ENCODE data around the gene CHTF18. TPM values are rescaled to one million over a fixed set of nuclear protein-coding genes. Genes with fewer than 3 reads are reported as not detected.

The CHTF18 gene
- 50.9 TPM for polyA plus RNA-seq (2013, experiment 1 of 2)
- 47.4 TPM for polyA plus RNA-seq (2013, experiment 2 of 2)

DNA sequence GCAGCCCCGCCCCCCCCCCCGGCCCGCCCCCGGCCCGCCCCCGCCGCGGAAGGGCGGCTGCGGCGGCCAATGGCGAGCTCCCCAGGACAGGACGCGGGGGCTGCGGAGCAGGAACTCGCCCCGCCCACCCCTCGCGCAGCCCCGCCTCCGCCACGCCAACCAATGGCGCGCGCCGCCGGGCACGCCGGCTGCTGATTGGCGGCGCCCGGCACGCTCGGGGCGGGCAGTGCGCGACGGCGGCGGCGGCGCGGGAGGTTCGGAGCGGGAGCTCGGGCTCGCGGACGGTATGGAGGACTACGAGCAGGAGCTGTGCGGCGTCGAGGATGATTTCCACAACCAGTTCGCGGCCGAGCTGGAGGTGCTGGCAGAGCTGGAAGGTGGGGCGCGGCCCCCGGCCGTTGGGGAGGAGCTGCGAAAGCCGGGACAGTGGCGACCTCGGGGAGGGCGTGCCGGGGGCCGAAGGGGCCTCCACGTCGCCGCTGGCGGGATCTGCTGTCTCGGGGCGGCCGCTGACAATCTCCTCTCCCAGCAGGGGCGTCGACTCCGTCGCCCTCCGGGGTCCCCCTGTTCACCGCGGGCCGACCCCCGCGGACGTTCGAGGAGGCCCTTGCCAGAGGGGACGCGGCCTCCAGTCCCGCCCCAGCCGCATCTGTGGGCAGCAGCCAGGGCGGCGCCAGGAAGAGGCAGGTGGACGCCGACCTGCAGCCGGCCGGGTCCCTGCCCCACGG is at the start of gene CHTF18:
Gene CHTF18, plus strand, starts transcription at position 222 of the 728 bp plus-strand sequence. Its CDS starts 65 bp downstream, at position 287.
- WGBS (ENCODE audit: extremely low coverage, insufficient coverage, low lambda C conversion rate) = no CpG with 5 or more reads among the region's 97 CpGs
- H3K4me2 ChIP-seq (ENCODE audit: low read length) = peak within 1 kb of the TSS; percentile 60
- no peak within 1 kb of the TSS for H4K8ac ChIP-seq (ENCODE audit: low read depth, low read length)
- peak within 1 kb of the TSS; percentile 97 for H3K9ac ChIP-seq (ENCODE audit: low read length)
- no peak within 1 kb of the TSS for H2BK120ac ChIP-seq (ENCODE audit: low read depth, low read length)
- no peak within 1 kb of the TSS for H3K27ac ChIP-seq (ENCODE audit: low read depth, low read length)
- H3K79me1 ChIP-seq (ENCODE audit: low read length) = peaks cover 12% of the 10 kb centered on the region
- peak within 1 kb of the TSS; percentile 63 for H2BK5ac ChIP-seq (ENCODE audit: low read length)
- H4K5ac ChIP-seq (ENCODE audit: low read length) = no peak within 1 kb of the TSS
- no peak within 1 kb of the TSS for H3K18ac ChIP-seq (ENCODE audit: low read length)
- no peaks in the 10 kb centered on the region for H3K4me1 ChIP-seq (ENCODE audit: control insufficient read depth, low read depth, low read length)
- peak within 1 kb of the TSS; percentile 93 for H3K4me3 ChIP-seq (ENCODE audit: low read length)
- no peaks in the 10 kb centered on the region for H3K27me3 ChIP-seq (ENCODE audit: insufficient read depth, low read length, poor library complexity)
- peaks cover 9% of the 10 kb centered on the region for H3K36me3 ChIP-seq (ENCODE audit: control insufficient read depth, insufficient read depth, low read length)
- H2AK5ac ChIP-seq (ENCODE audit: low read length) = no peak within 1 kb of the TSS
- no peak within 1 kb of the TSS for H3K4ac ChIP-seq (ENCODE audit: low read depth, low read length)
- H3K56ac ChIP-seq (ENCODE audit: low read length) = peak within 1 kb of the TSS; percentile 98
- no peak within 1 kb of the TSS for H2BK15ac ChIP-seq (replicated peaks; ENCODE audit: low read depth)
- H3K23ac ChIP-seq (ENCODE audit: low read length) = no peak within 1 kb of the TSS
- H3K79me2 ChIP-seq (ENCODE audit: control insufficient read depth, insufficient read depth, low read length) = peaks cover 13% of the 10 kb centered on the region
- peak; percentile 95 for DNase-seq

DNA sequence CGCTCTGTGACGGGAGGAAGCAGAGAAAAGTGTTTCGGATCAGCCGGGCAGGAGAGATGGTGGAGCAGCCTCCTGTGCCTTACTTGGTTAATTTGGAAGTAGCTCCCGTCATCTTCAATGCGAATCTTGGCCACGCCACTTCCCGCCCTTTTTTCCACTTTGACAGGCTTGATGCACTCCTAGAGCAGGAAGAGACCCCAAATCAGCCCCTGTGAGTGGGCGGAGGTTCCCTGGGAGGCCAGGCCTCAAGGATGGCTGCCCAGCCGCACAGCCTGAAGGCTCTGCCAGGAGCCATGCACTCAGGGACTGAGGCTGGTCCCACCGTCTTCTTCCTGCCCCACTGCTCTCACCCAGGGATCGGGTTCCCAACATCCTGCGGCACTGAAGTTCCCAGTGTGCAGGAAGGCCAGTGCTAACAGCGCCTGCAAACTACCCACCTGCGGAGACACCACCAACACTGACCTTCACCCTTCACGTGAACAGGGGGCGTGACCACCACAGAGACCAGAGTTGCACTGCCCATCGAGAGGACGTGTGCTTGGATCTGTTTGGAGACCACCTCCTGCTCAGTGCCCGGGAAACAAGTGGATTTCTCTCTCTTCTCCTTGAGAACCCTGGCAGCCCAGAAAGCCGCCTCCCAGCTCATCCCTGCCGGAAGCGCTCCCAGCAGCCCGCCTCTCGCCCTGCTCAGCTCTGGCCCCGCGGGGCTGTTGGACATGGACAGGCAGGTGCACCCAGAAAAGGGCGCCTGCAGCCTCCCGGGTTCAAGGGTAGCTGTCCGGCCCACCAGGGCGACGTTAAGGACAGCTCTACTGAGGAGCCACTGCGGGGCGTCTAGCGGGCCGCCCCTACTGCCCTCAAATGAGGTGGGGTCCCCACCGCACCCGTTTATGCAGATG is 48.6 kb upstream of the CHTF18 start:
- Histone ChIP-seq H2BK5ac (ENCODE audit: low read length) (no peak overlapping the region), H2AK5ac (ENCODE audit: low read length) (no peak overlapping the region), H3K56ac (ENCODE audit: low read length) (peak overlapping the region; percentile 81), H2BK15ac (replicated peaks; ENCODE audit: low read depth) (no peak overlapping the region), H4K5ac (ENCODE audit: low read length) (no peak overlapping the region), H3K23ac (ENCODE audit: low read length) (peak overlapping the region; percentile 29), H3K27me3 (ENCODE audit: insufficient read depth, low read length, poor library complexity) (no peaks in the 10 kb centered on the region), H4K8ac (ENCODE audit: low read depth, low read length) (no peak overlapping the region), H3K27ac (ENCODE audit: low read depth, low read length) (no peak overlapping the region), H3K4me2 (ENCODE audit: low read length) (peak overlapping the region; percentile 34), H3K18ac (ENCODE audit: low read length) (no peak overlapping the region), H3K4ac (ENCODE audit: low read depth, low read length) (no peak overlapping the region), H3K79me1 (ENCODE audit: low read length) (no peaks in the 10 kb centered on the region), H3K9ac (ENCODE audit: low read length) (peak overlapping the region; percentile 86), H3K79me2 (ENCODE audit: control insufficient read depth, insufficient read depth, low read length) (no peaks in the 10 kb centered on the region), H3K4me1 (ENCODE audit: control insufficient read depth, low read depth, low read length) (no peaks in the 10 kb centered on the region), H2BK120ac (ENCODE audit: low read depth, low read length) (no peak overlapping the region), H3K4me3 (ENCODE audit: low read length) (peak overlapping the region; percentile 64), H3K36me3 (ENCODE audit: control insufficient read depth, insufficient read depth, low read length) (no peaks in the 10 kb centered on the region)
- no peak for DNase-seq
- WGBS (ENCODE audit: extremely low coverage, insufficient coverage, low lambda C conversion rate) = no CpG with 5 or more reads among the region's 38 CpGs

DNA sequence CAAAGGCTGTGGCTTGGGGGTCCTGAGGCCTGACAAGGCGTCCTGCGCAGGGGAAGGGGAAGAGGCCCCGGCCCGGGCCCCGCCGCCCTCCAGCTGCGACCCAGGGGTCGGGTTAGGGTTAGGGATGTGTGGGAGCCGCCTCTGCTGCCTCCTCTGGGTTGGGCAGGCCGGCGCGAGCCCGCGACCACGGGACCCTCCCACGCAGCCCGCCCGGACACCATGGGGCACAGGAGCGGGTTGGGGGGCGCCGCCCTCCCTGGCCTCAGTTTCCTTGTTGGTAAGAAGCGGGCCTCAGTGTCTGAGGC is 48.0 kb upstream of the CHTF18 start:
- Histone ChIP-seq H2BK5ac (ENCODE audit: low read length) (no peak overlapping the region), H3K18ac (ENCODE audit: low read length) (peak overlapping the region; percentile 85), H4K8ac (ENCODE audit: low read depth, low read length) (no peak overlapping the region), H3K56ac (ENCODE audit: low read length) (peak overlapping the region; percentile 81), H3K27me3 (ENCODE audit: insufficient read depth, low read length, poor library complexity) (no peaks in the 10 kb centered on the region), H3K4me3 (ENCODE audit: low read length) (peak overlapping the region; percentile 64), H3K9ac (ENCODE audit: low read length) (peak overlapping the region; percentile 86), H2BK120ac (ENCODE audit: low read depth, low read length) (no peak overlapping the region), H2AK5ac (ENCODE audit: low read length) (no peak overlapping the region), H3K4me2 (ENCODE audit: low read length) (peak overlapping the region; percentile 34), H3K4me1 (ENCODE audit: control insufficient read depth, low read depth, low read length) (no peaks in the 10 kb centered on the region), H3K4ac (ENCODE audit: low read depth, low read length) (peak overlapping the region; percentile 88), H3K36me3 (ENCODE audit: control insufficient read depth, insufficient read depth, low read length) (no peaks in the 10 kb centered on the region), H2BK15ac (replicated peaks; ENCODE audit: low read depth) (no peak overlapping the region), H3K27ac (ENCODE audit: low read depth, low read length) (no peak overlapping the region), H3K23ac (ENCODE audit: low read length) (no peak overlapping the region), H3K79me1 (ENCODE audit: low read length) (no peaks in the 10 kb centered on the region), H3K79me2 (ENCODE audit: control insufficient read depth, insufficient read depth, low read length) (no peaks in the 10 kb centered on the region), H4K5ac (ENCODE audit: low read length) (no peak overlapping the region)
- no CpG with 5 or more reads among the region's 22 CpGs for WGBS (ENCODE audit: extremely low coverage, insufficient coverage, low lambda C conversion rate)
- no peak for DNase-seq

DNA sequence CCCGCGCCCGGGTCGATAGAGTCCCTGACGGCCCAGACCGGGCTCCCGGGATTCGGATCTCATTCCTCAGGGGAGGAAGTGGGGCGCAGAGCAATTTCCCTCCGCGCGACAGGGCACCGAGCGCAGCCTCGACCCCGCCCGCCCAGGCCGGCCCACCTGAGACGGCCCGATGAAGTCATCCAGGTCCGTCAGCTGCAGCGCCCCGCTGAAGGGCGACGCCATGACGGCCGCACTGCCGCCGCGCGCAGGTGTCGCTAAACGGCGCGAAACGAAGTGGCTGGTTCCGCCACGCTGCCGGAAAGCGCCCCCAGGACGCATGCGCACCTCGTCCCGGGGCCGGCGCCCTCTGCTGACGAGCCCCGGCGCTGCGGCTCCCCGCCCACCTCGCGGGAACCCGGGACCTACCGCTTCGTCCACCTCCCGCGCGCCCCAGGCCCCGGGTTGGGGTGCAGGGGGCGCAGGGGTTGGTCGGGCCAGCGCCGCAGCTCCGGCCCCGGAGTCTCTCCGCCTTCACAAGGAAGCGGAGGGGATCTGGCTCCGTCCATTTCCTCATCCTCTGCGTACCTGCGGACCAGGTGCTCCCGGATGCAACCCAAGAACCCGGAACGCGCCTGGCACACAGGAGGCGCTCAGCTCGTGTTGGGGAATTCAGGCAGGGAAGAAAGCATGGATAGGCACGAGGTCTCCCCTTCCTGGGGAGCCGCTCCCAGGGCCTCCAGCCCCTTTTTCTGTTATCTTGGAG is 47.5 kb upstream of the CHTF18 start, which contains the start of gene CIAO3:
Gene CIAO3, minus strand, starts transcription at position 234 of the 742 bp plus-strand sequence. Its CDS starts 12 bp downstream, at position 222.
- no peak within 1 kb of the TSS for H2BK5ac ChIP-seq (ENCODE audit: low read length)
- H3K4ac ChIP-seq (ENCODE audit: low read depth, low read length) = peak within 1 kb of the TSS; percentile 96
- no peak within 1 kb of the TSS for H2BK15ac ChIP-seq (replicated peaks; ENCODE audit: low read depth)
- H3K4me2 ChIP-seq (ENCODE audit: low read length) = peak within 1 kb of the TSS; percentile 75
- no peaks in the 10 kb centered on the region for H3K4me1 ChIP-seq (ENCODE audit: control insufficient read depth, low read depth, low read length)
- peak within 1 kb of the TSS; percentile 29 for H3K23ac ChIP-seq (ENCODE audit: low read length)
- peak; percentile 95 for DNase-seq
- peak within 1 kb of the TSS; percentile 64 for H3K4me3 ChIP-seq (ENCODE audit: low read length)
- H4K8ac ChIP-seq (ENCODE audit: low read depth, low read length) = no peak within 1 kb of the TSS
- no peak within 1 kb of the TSS for H2BK120ac ChIP-seq (ENCODE audit: low read depth, low read length)
- H3K79me2 ChIP-seq (ENCODE audit: control insufficient read depth, insufficient read depth, low read length) = no peaks in the 10 kb centered on the region
- H2AK5ac ChIP-seq (ENCODE audit: low read length) = no peak within 1 kb of the TSS
- H3K9ac ChIP-seq (ENCODE audit: low read length) = peak within 1 kb of the TSS; percentile 88
- H3K27ac ChIP-seq (ENCODE audit: low read depth, low read length) = no peak within 1 kb of the TSS
- H3K79me1 ChIP-seq (ENCODE audit: low read length) = no peaks in the 10 kb centered on the region
- H4K5ac ChIP-seq (ENCODE audit: low read length) = no peak within 1 kb of the TSS
- H3K56ac ChIP-seq (ENCODE audit: low read length) = peak within 1 kb of the TSS; percentile 92
- H3K27me3 ChIP-seq (ENCODE audit: insufficient read depth, low read length, poor library complexity) = no peaks in the 10 kb centered on the region
- H3K36me3 ChIP-seq (ENCODE audit: control insufficient read depth, insufficient read depth, low read length) = no peaks in the 10 kb centered on the region
- WGBS (ENCODE audit: extremely low coverage, insufficient coverage, low lambda C conversion rate) = no CpG with 5 or more reads among the region's 79 CpGs
- H3K18ac ChIP-seq (ENCODE audit: low read length) = peak within 1 kb of the TSS; percentile 85

DNA sequence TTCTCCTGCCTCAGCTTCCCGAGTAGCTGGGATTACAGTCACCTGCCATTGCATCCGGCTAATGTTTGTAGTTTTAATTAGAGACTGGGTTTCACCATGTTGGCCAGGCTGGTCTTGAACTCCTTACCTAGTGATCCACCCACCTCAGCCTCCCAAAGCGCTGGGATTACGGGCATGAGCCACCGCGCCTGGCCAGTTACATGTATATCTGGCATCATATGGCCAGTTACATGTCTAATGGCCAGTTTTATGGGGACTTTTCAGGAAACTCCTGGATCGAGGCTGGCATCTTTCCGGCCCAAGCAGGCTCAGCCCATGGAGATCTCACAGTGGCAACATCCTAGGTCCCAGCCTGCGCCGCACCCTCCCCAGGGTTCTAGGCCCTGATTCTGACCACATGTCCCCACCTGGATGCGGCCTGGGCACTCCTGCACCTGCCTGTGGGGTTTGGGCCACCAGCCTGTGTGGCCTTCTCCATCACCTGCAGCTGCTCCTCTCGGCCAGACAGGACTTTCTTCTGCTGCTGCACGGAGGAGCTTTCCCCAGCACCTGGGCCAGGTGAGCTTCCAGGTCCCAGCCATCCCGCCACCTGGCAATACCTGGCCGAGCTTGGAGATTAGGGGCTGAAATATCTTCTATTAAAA is 46.3 kb upstream of the CHTF18 start:
- no peak overlapping the region for H3K4ac ChIP-seq (ENCODE audit: low read depth, low read length)
- no peak overlapping the region for H2BK5ac ChIP-seq (ENCODE audit: low read length)
- no peak overlapping the region for H3K23ac ChIP-seq (ENCODE audit: low read length)
- H3K9ac ChIP-seq (ENCODE audit: low read length) = no peak overlapping the region
- H4K8ac ChIP-seq (ENCODE audit: low read depth, low read length) = no peak overlapping the region
- no peak overlapping the region for H3K4me3 ChIP-seq (ENCODE audit: low read length)
- H4K5ac ChIP-seq (ENCODE audit: low read length) = no peak overlapping the region
- H3K18ac ChIP-seq (ENCODE audit: low read length) = no peak overlapping the region
- H3K4me1 ChIP-seq (ENCODE audit: control insufficient read depth, low read depth, low read length) = no peaks in the 10 kb centered on the region
- no peak overlapping the region for H2BK120ac ChIP-seq (ENCODE audit: low read depth, low read length)
- no peak overlapping the region for H3K4me2 ChIP-seq (ENCODE audit: low read length)
- H2AK5ac ChIP-seq (ENCODE audit: low read length) = no peak overlapping the region
- H3K79me1 ChIP-seq (ENCODE audit: low read length) = no peaks in the 10 kb centered on the region
- H3K36me3 ChIP-seq (ENCODE audit: control insufficient read depth, insufficient read depth, low read length) = no peaks in the 10 kb centered on the region
- no peak for DNase-seq
- no peak overlapping the region for H2BK15ac ChIP-seq (replicated peaks; ENCODE audit: low read depth)
- no peak overlapping the region for H3K56ac ChIP-seq (ENCODE audit: low read length)
- no peak overlapping the region for H3K27ac ChIP-seq (ENCODE audit: low read depth, low read length)
- H3K27me3 ChIP-seq (ENCODE audit: insufficient read depth, low read length, poor library complexity) = no peaks in the 10 kb centered on the region
- H3K79me2 ChIP-seq (ENCODE audit: control insufficient read depth, insufficient read depth, low read length) = no peaks in the 10 kb centered on the region
- WGBS (ENCODE audit: extremely low coverage, insufficient coverage, low lambda C conversion rate) = no CpG with 5 or more reads among the region's 15 CpGs

Data from mesendoderm (in vitro differentiated cells).